CD4-positive, alpha-beta T cell treated with Interleukin-10 for 1 hour (primary cell): Measurements from ENCODE around the gene CRTC1.
A peak's percentile ranks its signal among the peaks of the same experiment; 100 is the strongest.

ENCODE experiments used
- DNase-seq: peaks from one replicate; pipeline ENCODE4 v3.0.0-alpha.2; 2020

CRTC1 gene, protein sequence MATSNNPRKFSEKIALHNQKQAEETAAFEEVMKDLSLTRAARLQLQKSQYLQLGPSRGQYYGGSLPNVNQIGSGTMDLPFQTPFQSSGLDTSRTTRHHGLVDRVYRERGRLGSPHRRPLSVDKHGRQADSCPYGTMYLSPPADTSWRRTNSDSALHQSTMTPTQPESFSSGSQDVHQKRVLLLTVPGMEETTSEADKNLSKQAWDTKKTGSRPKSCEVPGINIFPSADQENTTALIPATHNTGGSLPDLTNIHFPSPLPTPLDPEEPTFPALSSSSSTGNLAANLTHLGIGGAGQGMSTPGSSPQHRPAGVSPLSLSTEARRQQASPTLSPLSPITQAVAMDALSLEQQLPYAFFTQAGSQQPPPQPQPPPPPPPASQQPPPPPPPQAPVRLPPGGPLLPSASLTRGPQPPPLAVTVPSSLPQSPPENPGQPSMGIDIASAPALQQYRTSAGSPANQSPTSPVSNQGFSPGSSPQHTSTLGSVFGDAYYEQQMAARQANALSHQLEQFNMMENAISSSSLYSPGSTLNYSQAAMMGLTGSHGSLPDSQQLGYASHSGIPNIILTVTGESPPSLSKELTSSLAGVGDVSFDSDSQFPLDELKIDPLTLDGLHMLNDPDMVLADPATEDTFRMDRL

DNA sequence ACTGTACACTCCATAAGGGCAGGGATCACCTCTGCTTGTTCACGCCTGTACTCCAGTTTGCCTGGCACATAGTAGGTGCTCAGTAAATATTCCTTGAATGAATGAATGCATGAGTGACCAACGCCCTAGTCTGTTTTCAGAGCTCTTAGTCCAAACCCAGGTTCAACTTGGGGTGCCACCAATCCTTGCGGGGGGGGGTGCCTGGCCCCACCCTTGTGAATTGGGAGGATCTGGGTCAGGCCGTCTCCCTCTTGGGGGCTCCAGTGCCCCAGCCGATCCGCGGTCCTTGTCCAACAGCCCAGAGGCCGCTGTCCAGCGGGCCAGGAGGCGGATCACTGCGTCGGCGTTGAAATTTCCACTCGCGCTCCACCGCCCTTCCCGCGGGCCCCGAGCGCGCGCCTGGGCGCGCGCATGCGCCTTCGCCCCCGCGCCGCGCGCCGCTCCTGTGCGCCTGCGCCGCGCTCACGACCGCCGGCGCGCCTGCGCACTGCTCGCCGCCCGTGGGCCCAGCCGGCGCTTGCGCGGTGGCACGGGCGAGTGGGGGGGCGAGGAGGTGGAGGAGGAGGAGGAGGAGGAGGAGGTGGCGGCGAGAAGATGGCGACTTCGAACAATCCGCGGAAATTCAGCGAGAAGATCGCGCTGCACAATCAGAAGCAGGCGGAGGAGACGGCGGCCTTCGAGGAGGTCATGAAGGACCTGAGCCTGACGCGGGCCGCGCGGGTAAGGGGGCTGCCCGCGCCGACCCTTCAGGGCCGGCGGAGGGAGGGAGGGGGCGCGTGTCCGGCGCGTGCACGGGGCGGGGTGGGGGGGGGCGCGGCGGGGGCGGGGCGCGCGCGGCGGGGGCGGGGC lies at the start of gene CRTC1:
CRTC1 (plus strand) TSS at position 572 of the 849 bp plus-strand sequence; CDS start at position 595, 23 bp downstream.
- DNase-seq, result peak; percentile 93

DNA sequence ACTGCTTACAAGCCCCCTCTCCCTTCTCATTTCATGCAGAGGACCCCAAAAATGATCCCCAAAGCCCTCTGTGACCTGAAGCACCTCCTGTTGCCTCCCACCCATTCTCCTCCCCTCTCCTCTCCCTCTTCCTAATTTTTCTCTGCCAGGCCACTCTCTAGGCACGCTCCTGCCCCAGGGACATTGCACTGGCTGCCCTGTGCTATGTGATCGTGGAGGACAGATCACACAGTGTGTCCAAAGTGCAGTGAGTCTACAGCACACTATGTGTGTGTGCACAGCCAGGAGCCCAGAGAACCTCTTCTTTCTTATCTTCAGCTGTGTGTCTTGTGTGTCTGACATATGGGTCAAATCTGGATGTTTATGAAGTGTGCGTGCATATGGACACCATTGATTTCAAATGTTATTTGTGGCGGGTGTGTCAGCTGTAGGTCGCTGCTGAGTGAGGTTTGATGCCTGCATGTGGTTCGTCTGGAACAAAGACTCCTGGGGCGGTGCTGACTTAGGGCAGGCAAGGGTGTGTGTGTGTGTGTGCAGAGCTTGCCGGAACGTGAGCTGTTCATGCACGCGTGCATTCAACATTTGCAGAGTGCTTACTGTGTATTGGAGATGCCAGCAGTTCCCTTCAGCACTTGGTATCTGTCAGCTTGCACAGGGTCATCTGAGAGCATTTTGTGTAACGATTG lies 48.7 kb upstream of the CRTC1 start:
- no peak for DNase-seq

DNA sequence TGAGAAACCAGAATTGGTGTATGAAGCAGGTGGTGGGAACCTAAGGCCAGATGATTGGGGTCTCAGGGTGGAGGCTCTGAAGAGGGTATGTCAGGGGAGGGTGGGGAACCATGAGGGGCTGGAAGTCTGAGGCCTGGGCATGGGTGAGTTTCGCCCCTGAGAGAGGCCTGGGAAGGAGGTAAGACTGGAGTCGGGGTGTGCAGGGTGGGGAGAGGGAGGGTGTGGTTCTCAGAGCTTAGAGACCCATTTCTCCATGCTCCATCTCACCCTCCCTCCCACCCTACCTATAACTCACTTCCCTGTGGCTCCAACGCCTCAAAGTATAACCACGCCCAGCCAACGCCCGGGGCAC lies 47.7 kb upstream of the CRTC1 start:
- no peak for DNase-seq

DNA sequence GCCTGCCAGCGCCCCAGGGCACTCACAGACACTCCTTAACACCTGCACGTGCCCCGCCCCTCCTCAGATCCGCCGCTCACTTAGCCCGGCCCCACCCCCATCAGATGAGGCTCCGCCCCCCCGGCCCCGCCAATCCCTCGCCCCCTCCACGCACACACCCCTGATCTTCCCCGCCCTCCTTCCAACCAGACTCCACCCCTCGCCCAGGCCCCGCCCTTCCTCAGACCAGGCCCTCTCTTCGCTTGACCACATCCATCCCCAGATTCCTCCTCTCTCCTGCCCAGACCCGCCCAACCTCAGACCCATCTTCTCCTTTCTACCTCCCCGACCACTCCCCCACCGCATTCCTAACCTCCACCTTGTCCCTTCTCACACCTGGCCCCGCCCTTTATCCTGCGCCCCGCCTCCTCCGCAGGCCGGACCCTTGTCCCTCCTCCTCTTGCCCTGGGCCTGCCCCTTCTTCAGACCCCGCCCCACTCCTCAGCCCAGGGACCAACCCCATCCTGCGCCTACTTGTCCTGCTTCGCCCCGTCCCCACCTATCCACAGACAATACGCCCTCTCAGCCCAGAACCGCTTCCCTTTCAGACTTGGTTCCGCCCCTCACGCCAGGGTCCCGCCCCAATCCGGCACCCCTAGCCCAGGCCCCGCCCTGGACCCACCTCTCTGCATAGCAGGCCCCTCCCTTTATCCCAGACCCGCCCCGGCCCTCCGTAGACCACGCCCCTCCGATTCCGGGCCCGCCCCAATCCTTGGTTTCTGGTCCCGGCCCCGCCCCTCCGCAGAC lies 47.1 kb upstream of the CRTC1 start:
- peak; percentile 98 for DNase-seq

DNA sequence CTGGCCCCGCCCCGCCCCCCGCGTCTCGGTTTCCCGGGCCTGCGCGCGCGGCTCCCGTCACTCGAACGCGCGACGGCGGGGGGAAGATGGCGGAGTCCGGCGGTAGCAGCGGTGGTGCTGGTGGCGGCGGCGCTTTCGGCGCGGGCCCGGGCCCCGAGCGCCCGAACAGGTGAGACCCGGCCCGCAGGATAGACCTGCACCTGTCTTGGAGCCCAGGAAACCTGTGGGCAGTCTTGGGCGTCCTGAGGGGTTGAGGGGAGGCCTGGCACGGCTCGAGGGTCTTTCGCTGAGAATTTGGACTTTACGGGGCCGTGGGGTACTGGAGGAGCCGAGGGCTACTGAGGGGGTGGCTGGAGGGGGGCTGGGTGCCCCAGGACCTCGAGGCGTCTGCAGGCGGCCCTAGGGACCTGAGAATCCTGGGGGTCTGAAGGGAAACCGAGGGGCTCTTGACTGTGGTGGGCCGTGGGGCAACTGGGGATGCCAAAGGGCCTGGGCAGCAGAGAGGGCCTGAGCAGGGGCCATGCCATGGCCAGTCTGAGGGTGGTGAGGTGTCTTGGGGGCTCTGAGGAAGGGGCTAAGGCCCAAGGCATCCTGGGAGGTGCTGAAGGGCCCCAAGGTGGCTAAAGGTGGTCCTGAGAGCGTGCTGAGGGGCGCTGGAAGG lies 46.4 kb upstream of the CRTC1 start, which contains the start of gene KLHL26:
KLHL26 (plus strand) TSS at position 60 of the 661 bp plus-strand sequence; CDS start at position 87, 27 bp downstream.
- DNase-seq, result no peak

DNA sequence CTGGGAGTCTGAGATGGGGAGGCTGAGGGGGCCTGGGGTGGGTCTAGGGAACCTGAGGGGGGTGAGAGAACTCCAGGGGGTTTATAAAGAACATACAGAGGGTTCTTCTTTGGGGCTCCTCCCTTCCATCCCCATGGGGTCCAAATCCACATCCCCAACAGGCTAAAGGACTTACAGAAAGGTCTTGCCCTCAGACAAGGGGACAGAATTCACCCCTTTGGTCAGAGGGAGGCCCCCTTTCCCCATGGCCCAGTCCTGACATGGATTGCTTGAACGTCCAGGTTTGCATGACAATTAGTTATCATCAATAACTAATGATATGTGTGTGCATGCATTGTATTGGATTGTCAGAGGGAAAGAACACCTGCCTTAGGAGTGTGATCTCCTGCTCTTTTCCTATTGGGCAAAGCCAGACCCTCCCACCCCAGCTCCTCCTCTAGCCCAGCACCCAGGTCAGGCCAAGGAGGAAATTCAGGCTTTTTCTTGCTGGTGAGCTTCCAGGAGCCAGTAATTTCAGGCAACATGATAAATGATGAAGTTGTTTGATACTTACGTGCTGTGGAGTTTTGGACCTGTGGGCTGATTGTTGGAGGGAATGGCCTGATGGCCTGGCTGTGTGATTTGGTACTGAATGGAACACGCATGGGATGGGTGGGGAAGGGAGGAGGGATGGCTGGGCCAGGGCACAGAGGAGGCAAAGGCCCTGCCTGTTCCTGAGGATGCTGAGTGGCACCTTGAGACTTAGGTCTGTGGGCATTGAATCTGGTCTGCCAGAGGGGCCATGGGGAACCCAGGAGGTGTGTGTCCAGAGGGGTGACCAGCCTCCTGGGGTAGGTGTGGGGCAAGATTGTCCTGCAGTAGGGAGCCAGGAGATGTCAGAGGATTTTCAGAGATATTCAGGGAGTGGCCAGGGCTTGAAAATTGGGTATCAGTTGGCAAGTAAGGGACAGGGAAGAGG lies 45.5 kb upstream of the CRTC1 start:
- DNase-seq, result peak; percentile 12

DNA sequence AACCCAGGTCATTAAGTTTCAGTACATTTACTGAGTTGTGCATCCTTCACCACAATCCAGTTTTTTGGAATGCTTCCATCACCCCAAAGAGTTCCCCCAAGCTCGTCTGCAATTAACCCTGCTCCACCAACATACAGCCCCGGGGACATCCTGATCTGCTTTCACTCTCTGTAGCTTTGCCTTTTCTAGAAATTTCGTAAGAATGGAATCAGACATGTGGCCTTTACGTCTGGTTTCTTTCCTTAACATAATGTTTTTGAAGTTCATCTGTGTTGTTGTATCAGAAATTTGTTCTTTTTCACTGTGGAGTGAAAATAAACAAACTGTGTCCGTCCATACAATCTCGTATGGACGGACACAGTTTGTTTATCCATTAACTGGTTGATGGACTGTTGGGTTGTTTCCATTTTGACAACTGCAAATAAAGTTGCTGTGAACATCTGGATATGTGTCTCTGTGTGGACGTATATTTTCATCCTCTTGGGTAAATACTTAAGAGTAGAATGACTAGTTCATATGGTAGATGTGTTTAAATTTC lies 43.7 kb upstream of the CRTC1 start:
- no peak for DNase-seq

DNA sequence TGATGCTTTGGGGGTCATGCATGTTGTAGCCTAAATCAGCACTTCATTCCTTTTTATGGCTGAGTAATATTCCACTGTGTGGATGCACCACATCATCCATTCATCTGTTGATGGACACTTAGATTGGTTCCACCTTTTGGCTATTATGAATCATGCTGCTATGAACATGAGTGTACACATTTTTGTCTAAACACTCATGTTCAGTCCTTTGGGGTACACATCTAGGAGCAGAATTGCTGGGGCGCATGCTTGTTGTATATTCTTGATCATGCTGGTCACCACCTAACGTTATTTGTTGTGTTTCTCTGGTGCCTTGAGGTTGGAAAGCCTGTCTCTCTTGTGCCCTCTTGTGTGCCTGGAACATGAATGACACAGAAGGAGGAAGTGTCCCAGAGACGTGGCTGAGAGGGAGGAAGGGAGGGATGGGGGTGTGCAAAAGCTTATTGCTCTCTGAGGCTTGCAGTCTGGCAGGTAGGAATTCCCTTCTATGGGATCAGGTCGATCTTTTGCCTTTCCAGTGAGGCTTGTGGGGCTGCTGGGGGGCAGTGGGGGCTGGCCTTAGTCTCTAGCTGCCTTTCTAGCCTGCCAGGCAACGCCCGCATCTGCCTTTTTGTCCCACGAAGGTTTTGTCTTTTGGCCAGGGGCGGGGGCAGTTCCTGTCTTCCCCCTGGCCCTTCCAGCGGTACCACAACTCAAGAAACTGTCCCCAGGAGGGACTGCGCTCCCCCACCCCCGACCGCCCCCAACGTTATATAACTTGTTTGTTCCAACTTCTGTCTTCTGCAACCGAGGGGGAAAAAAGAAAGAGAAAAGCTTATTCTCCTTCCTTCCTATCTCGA lies 39.1 kb upstream of the CRTC1 start:
- no peak for DNase-seq

DNA sequence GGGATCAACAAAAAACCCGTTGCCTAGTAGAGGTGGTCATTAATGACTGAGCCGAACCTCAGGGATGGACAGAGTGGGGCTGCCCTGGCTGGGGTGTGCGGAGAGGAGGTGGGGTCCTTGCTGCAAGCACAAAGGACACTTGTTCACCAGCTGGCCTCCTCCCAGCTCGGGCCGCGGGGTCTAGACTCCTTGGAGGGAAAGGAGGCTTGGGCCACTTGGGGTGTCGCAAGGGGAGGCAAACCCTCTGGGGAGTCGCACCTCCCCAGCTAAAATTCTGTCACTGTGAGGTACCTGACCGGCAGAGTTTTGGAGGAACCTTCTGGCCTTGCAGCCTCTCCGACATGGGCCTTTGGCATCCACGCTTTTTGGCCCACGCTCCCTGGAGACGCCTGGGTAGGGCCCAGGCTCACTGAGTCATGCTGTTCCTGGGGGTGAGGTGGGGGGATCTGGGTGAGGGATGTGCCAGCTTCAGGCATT lies 38.4 kb upstream of the CRTC1 start:
- DNase-seq, result no peak

DNA sequence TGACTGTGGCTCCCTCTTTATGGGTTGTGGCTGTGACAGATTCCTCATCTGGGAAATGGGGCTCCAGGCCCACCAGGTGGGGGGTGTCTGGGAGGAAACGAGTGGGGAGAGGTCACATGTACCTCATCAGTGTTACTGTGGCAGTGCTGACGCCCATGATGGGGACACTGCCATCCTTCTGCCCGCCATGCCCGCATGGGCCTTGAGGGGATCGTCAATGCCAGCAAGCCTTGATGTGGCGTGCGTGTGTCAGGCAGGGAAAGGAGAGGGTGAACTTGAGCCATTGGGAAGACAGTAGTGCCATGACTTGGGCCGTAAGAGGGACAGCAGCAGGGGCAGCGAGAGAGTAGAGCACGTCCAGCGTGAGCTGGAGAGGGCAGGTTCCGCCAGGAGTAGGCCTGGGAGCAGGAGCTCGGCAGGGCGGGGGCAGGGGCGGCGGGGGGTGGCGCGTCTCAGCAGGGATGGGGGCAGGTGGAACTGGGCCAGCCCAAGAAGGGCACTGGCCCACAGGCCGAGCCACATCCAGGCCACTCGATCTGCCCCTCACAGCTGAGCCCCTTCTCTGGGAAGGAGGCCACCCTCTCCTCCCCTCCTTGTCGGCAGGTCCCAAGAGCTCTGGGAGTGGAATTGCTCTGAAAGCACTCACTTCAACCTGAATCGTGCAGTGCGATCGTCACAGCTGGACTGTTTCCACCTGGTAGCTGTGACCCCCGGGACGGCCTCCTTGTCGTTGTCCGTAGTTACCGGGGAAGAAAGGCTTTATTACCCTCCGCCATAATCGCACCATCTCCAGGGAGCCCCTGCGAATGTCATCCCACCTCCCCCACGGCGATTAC lies 36.7 kb upstream of the CRTC1 start:
- DNase-seq, result no peak

DNA sequence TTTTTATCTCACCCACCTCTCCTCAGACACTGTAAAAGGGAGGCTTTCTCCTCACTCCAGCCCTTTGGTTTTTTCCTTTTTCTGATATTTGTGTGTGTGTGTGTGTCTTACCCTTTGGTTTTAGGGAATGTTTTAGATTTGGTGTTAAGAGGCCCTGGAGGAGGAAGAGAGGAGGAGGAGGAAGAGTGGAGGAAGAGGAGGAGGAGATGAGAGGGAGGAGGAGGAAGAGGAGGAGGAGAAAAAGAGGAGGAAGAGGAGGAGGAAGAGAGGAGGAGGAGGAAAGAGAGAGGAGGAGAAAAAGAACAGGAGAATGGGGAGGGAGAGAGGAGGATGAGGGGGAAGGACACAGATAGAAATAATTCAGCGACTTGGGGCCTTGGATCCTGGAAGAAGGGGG lies 36.1 kb upstream of the CRTC1 start:
- DNase-seq, result no peak

DNA sequence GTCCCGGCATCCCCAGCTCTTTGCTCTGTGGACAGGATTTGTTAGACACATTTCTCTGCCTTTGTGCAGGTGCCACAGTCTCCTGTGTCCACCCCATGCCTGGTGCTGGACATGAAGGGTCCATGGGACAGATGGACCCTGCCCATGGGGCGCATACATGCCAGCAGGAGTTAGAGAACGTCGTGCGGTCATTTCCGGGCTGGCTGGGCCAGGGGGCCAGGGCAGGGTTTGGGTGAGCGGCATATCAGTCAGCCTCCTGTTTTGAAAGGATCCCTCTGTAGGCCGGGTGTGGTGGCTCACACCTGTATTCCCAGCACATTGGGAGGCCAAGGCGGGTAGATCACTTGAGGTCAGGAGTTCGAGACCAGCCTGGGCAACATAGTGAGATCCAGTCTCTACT lies 35.7 kb upstream of the CRTC1 start:
- no peak for DNase-seq

DNA sequence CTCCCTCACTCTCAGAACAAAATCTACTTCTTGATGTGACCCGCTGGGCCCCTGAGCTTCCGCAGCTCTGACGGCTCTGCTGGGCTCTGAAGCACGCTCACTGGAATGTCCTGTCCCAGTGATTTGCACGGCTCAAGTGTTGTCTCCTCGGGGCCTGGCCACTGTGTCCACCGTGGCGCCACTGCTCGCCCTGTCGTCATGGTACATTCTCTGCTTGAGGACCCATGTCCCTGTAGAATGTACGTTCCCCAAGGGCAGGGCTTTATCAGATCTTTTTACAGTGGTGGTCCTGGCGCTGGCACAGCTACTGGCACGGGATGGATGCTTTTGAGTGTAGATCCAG lies 34.5 kb upstream of the CRTC1 start:
- no peak for DNase-seq

DNA sequence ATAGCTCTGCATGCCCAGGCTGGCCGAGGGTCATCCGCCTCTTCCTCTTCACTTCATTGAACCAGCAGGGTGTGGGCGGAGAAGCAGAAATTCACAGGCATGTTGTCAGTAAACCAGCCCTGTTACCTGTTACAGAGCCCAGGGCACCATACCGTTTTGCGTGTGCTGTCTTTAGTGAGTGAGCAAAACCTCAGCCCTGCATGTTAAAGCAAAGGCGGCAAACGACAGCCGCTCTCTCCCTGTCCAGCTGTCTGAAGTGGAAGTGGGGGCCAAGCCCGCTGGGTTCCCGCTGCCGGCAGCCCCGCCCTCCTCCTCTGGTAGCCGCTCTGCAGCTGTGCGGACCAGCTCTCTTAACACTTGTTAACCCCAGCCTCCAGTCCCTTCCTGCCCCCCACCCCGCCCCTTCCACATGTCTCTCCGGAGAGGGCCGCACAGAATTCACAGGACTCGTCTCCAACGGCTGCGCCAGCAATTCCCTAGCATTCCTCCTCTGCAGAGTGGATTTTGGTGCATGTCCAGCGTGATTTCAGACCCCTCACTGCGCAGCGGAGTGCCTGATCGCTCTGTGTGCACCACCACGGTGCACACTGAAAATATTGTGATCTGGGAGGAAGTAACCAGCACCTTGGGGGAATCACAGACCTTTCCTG lies 34.0 kb upstream of the CRTC1 start:
- no peak for DNase-seq

DNA sequence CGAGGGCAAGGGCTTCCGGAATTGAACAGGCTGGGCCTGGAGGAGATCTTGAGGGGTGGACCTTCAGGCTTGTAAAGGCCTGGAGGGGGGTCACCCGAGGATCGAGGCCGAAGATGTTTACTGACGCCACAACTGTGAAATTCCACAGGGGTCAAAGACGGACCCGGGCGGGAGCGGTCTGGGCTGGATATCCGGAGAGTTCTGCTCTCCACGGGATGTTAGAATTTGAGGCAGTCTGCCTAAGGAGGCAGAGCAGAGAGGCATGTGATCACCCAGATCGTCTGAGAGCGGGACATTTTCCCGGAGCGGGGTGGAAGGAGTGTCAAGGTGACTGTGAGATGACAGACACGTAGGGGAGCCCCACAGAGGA lies 33.5 kb upstream of the CRTC1 start:
- no peak for DNase-seq

DNA sequence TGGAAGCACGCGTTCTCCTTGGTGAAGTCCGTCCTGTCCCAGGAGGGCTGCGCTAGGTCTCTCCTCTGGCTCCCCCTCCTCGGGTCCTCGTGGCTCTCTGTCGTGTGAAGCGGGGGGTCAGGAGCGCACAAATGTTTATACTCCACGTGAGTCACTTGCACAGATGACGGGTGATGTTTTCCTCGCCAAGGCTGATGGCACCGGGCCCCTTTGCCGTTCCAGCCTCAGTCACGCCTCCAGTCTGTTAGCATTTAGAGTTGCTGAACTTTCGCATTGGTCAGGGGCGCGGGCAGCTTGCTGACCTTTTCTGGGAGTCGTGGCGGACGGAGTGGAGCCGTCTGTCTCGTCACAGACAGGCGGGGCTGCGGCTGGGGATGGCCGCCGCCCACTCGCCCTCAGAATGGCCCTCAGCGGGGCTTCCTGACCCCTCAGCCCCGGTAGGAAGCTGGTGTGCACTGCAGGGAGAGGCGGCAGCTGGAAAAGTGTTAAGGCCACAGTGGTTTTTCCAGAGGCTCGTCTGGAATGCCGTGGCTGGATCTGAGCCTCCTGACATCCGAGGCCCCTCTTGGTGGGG lies 32.9 kb upstream of the CRTC1 start:
- DNase-seq, result no peak

DNA sequence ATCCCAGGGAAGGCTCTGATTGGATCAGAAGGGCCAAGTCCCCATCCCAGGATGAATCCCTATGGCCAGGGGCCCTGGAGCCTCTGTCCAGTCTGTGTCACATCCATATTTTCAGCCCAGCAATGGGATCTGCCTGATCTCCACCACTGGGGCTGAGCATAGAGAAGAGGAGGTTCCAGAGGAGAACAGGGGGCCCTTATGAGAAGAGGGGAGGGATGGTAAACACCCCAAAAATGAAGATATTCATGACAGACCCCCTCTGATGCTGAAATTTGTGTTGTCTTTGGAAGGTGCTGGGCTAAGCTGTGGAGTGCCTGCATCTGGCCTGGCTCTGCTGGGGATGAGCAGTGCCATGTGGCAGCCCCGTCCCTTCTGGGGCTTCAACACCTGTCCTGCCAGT lies 32.2 kb upstream of the CRTC1 start:
- DNase-seq, result no peak
